SK-N-SH (cell line): ENCODE data around the gene PARVB.

Experiments used
- CHD2 ChIP-seq: fragments of 150-350 bp; IDR thresholded peaks from 2 replicates; pipeline ENCODE4 v1.6.1; 2018; ENCODE audit warnings: low read length; ENCODE audit not compliant: partially characterized antibody
- CTCF ChIP-seq: fragments of 200-600 bp; sonication (generic); IDR thresholded peaks from 2 replicates; pipeline ENCODE4 v1.6.1; 2017; ENCODE audit warnings: antibody characterized with exemption, mild to moderate bottlenecking, moderate library complexity
- GABPA ChIP-seq: IDR thresholded peaks from 2 replicates; pipeline ENCODE4 v1.4.0; 2012; ENCODE audit warnings: low read depth, mild to moderate bottlenecking
- POLR2AphosphoS5 ChIP-seq: IDR thresholded peaks from 2 replicates; pipeline ENCODE4 v1.6.1; 2012; ENCODE audit warnings: low read depth, low read length
- RCOR1 ChIP-seq: fragments of 150-350 bp; IDR thresholded peaks from 2 replicates; pipeline ENCODE4 v1.6.1; 2017; ENCODE audit warnings: antibody characterized with exemption, low read length

GRCh38 chr22:44219101-44219870, 195.2 kb downstream of the PARVB start:
- TF ChIP-seq POLR2AphosphoS5 (no peak), GABPA (no peak), CTCF (no peak), RCOR1 (no peak), CHD2 (no peak)
